Measurements from ENCODE around the gene L3MBTL3.

The L3MBTL3 gene

GRCh38 chr6:130018292-130018743 is at the start of gene L3MBTL3:
Gene L3MBTL3 (plus strand): TSS chr6:130018581. CDS start chr6:130042700, 24,119 bp downstream.
- peak; percentile 80 to 82 for DNase-seq

DNA sequence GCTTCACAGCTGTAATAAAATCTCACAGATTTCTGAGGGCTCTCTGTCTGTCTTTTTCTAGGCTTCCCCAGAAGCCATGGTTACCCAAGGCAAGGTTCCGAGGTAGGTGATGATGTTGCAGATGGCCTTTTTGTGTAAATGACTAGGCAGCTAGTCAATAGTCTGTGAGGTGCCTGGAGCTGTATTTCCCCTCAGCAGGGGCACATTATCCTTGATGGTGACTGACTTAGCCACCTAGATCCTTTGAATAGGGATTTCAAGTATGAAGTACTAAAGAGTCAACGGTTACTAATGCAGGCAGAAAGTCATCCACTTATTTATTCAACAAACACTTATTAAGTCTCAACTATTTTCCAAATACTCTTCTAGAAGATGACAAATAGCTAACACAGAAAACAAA is 49.3 kb upstream of the L3MBTL3 start:
- no peak for DNase-seq

GRCh38 chr6:129976110-129976509 is 42.3 kb upstream of the L3MBTL3 start:
- DNase-seq, result no peak

DNA sequence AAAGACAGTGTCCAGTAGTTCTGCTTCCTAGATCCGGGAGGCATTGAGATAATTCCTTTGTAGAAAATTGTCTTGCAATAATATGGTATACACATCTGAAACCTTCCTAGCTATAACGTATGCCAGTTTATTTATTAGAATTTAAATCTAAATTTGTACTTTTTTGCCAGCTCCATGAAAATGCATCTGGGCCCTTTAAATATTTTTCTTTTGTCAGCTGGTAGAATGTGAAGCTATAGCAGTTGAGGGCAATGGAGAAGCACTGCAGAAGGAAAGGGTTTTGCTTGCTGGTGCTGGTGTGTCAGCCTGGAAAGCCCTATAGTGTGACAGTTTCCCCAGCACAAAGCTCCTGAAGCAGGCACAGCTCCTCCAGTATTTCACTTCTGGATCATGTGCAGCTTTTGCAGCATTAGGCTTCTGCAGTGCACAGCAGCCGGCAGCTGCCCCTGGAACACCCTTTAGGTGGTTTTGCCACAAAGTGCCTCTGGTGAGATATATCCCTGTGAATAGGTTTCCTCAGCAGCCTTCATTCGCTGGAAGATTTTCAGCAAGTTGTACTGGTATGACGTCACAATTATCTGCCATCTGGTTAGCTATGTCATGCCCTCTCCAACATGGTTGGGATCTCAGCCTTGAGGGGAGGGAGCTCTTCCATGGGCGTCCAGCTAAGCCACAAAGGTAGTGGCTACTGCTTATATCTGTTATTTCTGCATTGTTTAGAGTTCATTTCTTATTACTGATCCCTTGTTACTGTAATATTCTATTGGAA is 40.0 kb upstream of the L3MBTL3 start:
- no peak for DNase-seq

- no peak for DNase-seq
Measured at GRCh38 chr6:129980821-129981220, 37.6 kb upstream of the L3MBTL3 start.

- no peak for DNase-seq
Measured at GRCh38 chr6:129981598-129981997, 36.8 kb upstream of the L3MBTL3 start.

- DNase-seq, result no peak
Measured at GRCh38 chr6:129989396-129989795, 29.0 kb upstream of the L3MBTL3 start.

GRCh38 chr6:129992881-129993280 is 25.5 kb upstream of the L3MBTL3 start:
- DNase-seq, result no peak

DNA sequence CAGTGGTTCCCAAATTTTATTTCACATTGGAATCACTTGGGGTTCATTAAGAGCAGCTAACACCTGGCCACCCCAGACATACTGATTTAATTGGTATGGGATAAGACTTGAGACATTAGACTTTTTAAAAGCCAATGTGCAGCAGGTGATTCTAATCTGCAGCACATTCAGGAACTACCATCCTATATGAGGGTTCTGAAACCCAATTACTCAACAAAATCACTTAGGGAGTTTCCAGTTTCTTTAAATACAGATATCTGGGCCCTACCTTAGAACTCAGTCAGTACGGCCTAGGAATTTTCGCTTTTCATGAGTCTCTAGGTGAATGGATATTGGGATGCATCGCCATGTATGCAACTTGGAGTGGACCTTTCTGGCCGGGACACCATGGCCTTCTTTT is 24.0 kb upstream of the L3MBTL3 start:
- no peak for DNase-seq

- DNase-seq, result no peak
Measured at GRCh38 chr6:129996387-129996786, 22.0 kb upstream of the L3MBTL3 start.

DNA sequence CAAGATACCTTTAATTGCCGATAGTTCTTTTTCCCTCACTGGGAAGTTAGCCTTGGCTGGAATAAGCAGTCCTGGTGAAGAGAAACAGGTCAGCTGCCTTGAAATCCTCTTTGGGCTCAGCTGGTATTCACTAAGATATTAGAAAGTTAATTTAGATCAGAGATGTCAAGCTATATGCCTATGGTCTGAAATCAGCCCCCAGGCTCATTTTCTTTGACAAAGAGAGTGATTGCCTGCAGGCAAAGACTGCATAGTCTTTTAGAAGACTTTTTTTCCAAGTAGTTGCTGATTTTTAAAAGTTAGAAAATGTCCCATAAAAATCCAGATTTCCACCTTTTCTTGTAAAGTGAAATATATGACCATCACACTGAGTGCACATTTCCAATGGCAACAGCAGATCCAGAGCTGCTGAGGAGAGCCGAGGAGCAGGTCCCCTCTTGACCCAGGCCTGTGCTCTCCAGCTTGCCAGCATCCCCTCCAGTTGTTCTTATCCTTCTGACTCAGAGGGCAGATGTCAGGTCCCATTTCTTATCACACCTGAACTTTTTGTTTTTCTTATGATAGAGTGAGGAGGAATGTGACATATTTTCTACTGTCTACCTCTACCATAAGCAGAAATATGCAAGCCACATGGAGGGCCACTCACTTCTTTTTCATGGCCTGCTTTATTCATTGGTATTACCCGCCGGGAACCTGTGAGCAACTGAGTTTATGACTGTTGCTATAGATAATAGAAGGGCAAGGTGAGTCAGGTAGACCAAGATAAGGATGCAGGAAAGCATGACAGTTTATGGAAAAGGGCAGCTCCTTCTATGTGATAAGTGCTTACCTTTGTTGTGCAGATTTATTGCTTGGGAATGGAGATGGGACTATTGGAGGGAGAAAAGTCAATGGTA is 17.6 kb upstream of the L3MBTL3 start:
- DNase-seq, result no peak

DNA sequence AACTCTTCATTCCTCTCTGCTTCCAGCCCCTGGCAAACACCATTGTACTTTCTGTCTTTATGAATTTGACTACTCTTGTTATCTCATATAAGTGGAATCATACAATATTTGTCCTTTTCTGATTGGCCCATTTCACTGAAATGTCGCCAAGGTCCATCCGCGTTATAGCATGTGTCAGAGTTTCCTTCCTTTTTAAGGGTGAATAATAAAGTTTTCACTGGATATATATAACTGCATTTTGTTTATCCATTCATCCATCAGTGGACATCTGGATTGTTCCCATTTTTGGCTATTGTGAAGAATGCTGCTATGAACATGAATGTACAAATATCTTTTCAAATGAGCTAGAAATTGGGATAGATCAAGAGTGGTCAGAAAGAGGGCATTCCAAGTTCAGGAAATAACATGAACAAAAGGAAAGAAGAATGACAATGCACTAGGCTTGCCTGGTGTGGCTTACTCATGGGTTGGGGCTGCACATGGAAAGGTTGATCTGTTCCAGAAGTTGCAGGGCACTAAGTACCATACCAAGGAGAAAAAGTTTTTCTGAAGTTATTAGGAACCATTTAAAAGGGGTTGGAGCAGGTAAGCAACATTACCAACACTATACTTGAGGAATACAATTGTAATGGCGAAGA is 10.0 kb upstream of the L3MBTL3 start:
- DNase-seq, result no peak

DNA sequence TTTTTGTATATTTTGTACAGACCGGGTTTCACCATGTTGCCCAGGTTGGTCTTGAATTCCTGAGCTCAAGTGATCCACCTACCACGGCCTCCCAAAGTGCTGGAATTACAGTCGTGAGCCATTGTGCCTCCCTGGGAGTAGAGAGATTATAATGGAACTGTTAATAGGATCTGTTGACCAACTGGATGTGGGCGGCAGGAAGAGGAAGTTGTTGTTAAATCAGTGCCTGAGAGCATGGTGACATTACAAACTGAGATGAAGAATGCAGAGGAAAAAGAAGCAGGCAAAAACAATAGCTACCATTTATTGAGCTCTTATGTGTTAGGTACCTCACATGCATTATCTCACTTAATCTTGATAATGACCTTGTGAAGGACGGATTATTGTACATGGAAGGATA is 9.2 kb upstream of the L3MBTL3 start:
- DNase-seq, result no peak

GRCh38 chr6:130010387-130010786 is 8.0 kb upstream of the L3MBTL3 start:
- DNase-seq, result no peak

DNA sequence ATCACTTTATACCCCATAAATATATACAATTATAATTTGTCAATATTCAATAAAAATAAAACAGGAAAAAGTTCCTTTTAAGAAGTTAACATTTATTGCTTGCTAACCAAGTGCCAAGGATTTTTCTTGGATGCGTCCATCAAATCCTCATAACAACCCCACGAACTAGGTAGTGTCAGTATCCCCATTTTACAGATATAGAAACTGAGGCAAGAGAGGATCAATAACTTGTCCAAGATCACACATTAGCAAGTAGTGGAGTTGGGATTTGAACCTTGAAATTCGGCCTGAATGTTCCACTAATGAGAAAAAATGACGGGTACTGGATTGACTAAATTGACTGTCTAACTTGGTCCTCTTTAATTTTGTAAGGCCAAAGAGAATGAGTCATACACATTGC is 5.7 kb upstream of the L3MBTL3 start:
- no peak for DNase-seq

DNA sequence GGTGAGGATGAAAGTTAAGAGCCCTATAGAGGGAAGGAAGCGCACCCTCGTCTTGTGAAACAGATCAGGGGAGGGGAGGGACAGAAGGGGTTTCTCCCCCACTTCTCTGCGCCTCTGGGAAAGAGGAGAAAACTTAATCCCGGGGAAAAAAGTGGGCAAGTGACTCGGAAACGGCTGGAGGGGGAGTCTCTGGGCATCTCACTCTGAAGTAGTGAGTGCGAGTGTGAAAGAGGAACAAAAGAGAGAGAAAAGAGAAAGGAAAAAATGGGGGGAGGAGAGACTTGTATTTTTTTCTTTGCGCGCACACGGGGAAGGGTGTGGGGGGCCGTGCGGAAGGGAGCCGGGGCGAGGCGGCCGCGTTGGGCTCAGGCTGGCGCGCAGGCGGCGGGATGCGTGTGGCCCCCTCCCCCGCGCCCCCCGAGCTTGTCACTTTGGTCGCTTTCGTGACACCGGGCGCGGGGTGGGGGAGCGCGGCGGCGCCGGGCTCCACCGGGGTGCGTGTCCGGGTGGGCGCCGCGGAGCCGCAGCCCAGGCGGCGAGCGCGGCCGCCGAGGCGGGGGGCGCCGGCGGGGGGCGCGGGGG is 454 bp downstream of the L3MBTL3 start:
- DNase-seq, result peak in 1 of 2 donors; percentile 18

GRCh38 chr6:130019326-130020072 is 1.1 kb downstream of the L3MBTL3 start:
- peak in 1 of 2 donors; percentile 24 for DNase-seq

DNA sequence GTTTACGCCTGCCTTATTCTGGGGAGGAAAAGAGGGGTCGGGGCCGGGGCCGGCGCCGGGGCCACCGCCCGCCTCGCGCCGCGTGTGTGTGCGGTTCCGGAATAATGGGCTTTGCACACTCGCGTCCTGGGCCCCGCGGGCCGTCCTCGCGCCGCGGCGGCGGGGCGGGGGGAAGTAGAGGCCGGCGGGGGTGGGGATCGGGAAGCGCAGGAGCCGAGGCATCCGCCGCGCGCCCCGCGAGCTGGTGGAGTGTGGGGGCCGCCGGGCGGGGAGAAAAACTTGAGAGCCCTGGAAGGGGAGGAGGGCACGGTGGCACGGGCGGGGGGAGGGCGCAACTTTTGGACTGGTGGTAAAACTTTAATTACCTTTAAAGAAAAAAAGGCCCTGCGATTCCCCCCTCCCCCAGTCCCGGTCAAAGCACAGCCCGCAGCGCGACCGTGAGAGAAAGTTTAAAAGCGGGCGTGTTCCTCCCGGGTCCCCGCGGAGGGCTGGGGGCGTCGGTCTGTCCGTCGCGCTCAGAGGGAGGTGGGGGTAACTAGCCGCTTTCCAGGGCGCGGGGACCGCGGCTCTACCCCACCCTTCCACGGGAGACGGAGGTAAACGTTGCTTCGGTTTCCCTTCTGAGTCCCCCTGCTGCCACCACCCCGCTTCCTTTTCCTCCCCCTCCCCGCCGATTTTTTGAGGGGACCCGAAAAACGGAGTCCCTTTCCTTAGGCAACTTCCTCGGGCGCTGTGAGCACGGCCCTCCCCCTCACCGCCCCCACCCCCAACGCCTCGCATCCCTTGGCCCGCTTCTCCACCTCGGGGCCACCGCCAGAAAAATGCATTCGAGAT is 1.9 kb downstream of the L3MBTL3 start:
- peak in 1 of 2 donors; percentile 21 for DNase-seq

- DNase-seq, result peak; percentile 65 to 69
Measured at GRCh38 chr6:130020907-130021629, 2.7 kb downstream of the L3MBTL3 start.

- DNase-seq, result no peak
Measured at GRCh38 chr6:130026859-130027258, 8.5 kb downstream of the L3MBTL3 start.

- no peak for DNase-seq
Measured at GRCh38 chr6:130027948-130028347, 9.6 kb downstream of the L3MBTL3 start.
